ENCODE measurements around the gene LANCL3. TPM values are rescaled to one million over a fixed set of nuclear protein-coding genes. Genes with fewer than 3 reads are reported as not detected.

LANCL3 gene
- total and polyA plus RNA-seq, 7 donors: 1.6 to 7.5 (median 3.6) TPM

GRCh38 chrX:37599729-37600128, 28.3 kb downstream of the LANCL3 start:
- no peaks in the 10 kb centered on the region for H3K9me3 ChIP-seq
- DNase-seq: no peak
- H3K27me3 ChIP-seq: no peaks in the 10 kb centered on the region
- TF ChIP-seq POLR2AphosphoS5 (IDR thresholded peaks at IDR 0.05) (no peak), CTCF (IDR thresholded peaks at IDR 0.05) (no peak), EP300 (IDR thresholded peaks at IDR 0.05) (no peak), POLR2A (IDR thresholded peaks at IDR 0.05) (no peak)
- H3K36me3 ChIP-seq: no peaks in the 10 kb centered on the region
- peaks cover 0 to 6% (median 0%) of the 10 kb centered on the region in 4 donors for H3K4me1 ChIP-seq
- intact Hi-C loops (cut with DNase I): no loop called here
- WGBS, 2 donors: 2 to 49% methylated on average over 2 of the region's 2 CpGs
- H3K27ac ChIP-seq: no peak overlapping the region
- no peak overlapping the region for H3K4me3 ChIP-seq

GRCh38 chrX:37603938-37604409, 32.5 kb downstream of the LANCL3 start:
- Histone ChIP-seq H3K9me3 (no peaks in the 10 kb centered on the region), H3K27ac (peak overlapping the region in 3 of 4 donors; percentile 12 to 61 (median 46)), H3K4me1 (peaks cover 0 to 10% (median 0%) of the 10 kb centered on the region in 4 donors), H3K4me3 (no peak overlapping the region), H3K27me3 (no peaks in the 10 kb centered on the region), H3K36me3 (no peaks in the 10 kb centered on the region)
- WGBS, 2 donors: 85 to 94% methylated on average over 1 of the region's 1 CpG
- intact Hi-C loops (cut with DNase I): no loop called here
- peak; percentile 69 for DNase-seq
- TF ChIP-seq CTCF (IDR thresholded peaks at IDR 0.05): no peak
- peak in 3 of 4 donors; percentile 6 to 51 (median 39) for TF ChIP-seq POLR2AphosphoS5 (IDR thresholded peaks at IDR 0.05)

GRCh38 chrX:37607243-37607642, 35.8 kb downstream of the LANCL3 start:
- Histone ChIP-seq H3K27me3 (no peaks in the 10 kb centered on the region), H3K4me3 (no peak overlapping the region), H3K27ac (no peak overlapping the region), H3K36me3 (no peaks in the 10 kb centered on the region), H3K9me3 (no peaks in the 10 kb centered on the region), H3K4me1 (peaks cover 0 to 9% (median 0%) of the 10 kb centered on the region in 4 donors)
- intact Hi-C loops (cut with DNase I): no loop called here
- no peak for TF ChIP-seq POLR2A (IDR thresholded peaks at IDR 0.05)
- TF ChIP-seq CTCF (IDR thresholded peaks at IDR 0.05): no peak
- TF ChIP-seq EP300 (IDR thresholded peaks at IDR 0.05): no peak
- TF ChIP-seq POLR2AphosphoS5 (IDR thresholded peaks at IDR 0.05): no peak
- no peak for DNase-seq
- 81 to 93% methylated on average over 2 of the region's 2 CpGs for WGBS, 2 donors

- WGBS, 2 donors: 85% methylated on average over 2 of the region's 2 CpGs
- intact Hi-C loops (cut with DNase I): no loop called here
- DNase-seq: no peak
- Histone ChIP-seq H3K27ac (no peak overlapping the region), H3K36me3 (no peaks in the 10 kb centered on the region), H3K4me3 (no peak overlapping the region), H3K9me3 (no peaks in the 10 kb centered on the region), H3K4me1 (peaks cover 0 to 9% (median 0%) of the 10 kb centered on the region in 4 donors), H3K27me3 (no peaks in the 10 kb centered on the region)
- TF ChIP-seq CTCF (IDR thresholded peaks at IDR 0.05) (no peak), POLR2AphosphoS5 (IDR thresholded peaks at IDR 0.05) (no peak), POLR2A (IDR thresholded peaks at IDR 0.05) (no peak), EP300 (IDR thresholded peaks at IDR 0.05) (no peak)
These were observed 36.7 kb downstream of the LANCL3 start for GRCh38 chrX:37608156-37608555.

GRCh38 chrX:37609727-37610126, 38.3 kb downstream of the LANCL3 start:
- peaks cover 0 to 9% (median 2%) of the 10 kb centered on the region in 4 donors for H3K4me1 ChIP-seq
- TF ChIP-seq POLR2AphosphoS5 (IDR thresholded peaks at IDR 0.05): no peak
- TF ChIP-seq POLR2A (IDR thresholded peaks at IDR 0.05): no peak
- no peak for TF ChIP-seq CTCF (IDR thresholded peaks at IDR 0.05)
- no peak for TF ChIP-seq EP300 (IDR thresholded peaks at IDR 0.05)
- WGBS, 2 donors: 93 to 100% methylated on average over 1 of the region's 1 CpG
- H3K36me3 ChIP-seq: no peaks in the 10 kb centered on the region
- H3K4me3 ChIP-seq: no peak overlapping the region
- H3K27me3 ChIP-seq: no peaks in the 10 kb centered on the region
- peak overlapping the region in 1 of 4 donors; percentile 57 for H3K27ac ChIP-seq
- H3K9me3 ChIP-seq: no peaks in the 10 kb centered on the region
- DNase-seq: no peak
- intact Hi-C loops (cut with DNase I): no loop called here
